ENCODE data around the gene PLCD1. TPM values are rescaled to one million over a fixed set of nuclear protein-coding genes. Genes with fewer than 3 reads are reported as not detected.
A peak's percentile ranks its signal among the peaks of the same experiment; 100 is the strongest.

PLCD1 gene
- total RNA-seq, 2 experiments from 2014 or later: 7.7 to 10.4 TPM

- TF ChIP-seq EZH2phosphoT487 (IDR thresholded peaks at IDR 0.05; ENCODE audit: borderline replicate concordance, low read depth, low read length): no peak
- TF ChIP-seq CTCF (conservative IDR thresholded peaks at IDR 0.05; ENCODE audit: low read length): no peak
- Histone ChIP-seq H3K79me2 (ENCODE audit: insufficient read depth, low read depth, low read length) (no peaks in the 10 kb centered on the region), H3K9me3 (ENCODE audit: low read length) (no peaks in the 10 kb centered on the region), H2AFZ (ENCODE audit: low read length) (no peak overlapping the region), H3K9me2 (ENCODE audit: insufficient read depth, low read length) (no peaks in the 10 kb centered on the region), H3K4me3 (ENCODE audit: low read depth, low read length, poor library complexity, severe bottlenecking) (no peak overlapping the region), H4K20me1 (ENCODE audit: insufficient read depth, low read length) (no peaks in the 10 kb centered on the region), H3K27ac (ENCODE audit: low read depth, low read length, poor library complexity, severe bottlenecking) (no peak overlapping the region), H3K36me3 (ENCODE audit: insufficient read depth, low read length) (no peaks in the 10 kb centered on the region), H3K4me1 (ENCODE audit: insufficient read depth, low read length, poor library complexity, severe bottlenecking) (peaks cover 17% of the 10 kb centered on the region), H3K4me2 (ENCODE audit: low read length) (no peak overlapping the region)
- DNase-seq (ENCODE audit: low spot score): no peak
- POLR2A ChIA-PET: interaction anchor here (0.6 kb wide), 1 partner anchor 151 kb away, joined by 3 read pairs; no protein-coding TSS in a partner anchor
- intact Hi-C loops (cut with micrococcal nuclease; ENCODE audit: unreplicated experiment): no loop called here
- CTCF ChIA-PET (ENCODE audit: unreplicated experiment): no interaction called here
- BruUV-seq (replicated peaks): no TSS peak
These were observed 2.6 kb downstream of the PLCD1 start for GRCh38 chr3:38026856-38027255.

- DNase-seq (ENCODE audit: low spot score): no peak
- H3K4me2 ChIP-seq (ENCODE audit: low read length): peak overlapping the region; percentile 80
- H3K9me3 ChIP-seq (ENCODE audit: low read length): no peaks in the 10 kb centered on the region
- H3K4me3 ChIP-seq (ENCODE audit: low read depth, low read length, poor library complexity, severe bottlenecking): peak overlapping the region; percentile 76
- TF ChIP-seq CTCF (conservative IDR thresholded peaks at IDR 0.05; ENCODE audit: low read length): no peak
- no peak for TF ChIP-seq EZH2phosphoT487 (IDR thresholded peaks at IDR 0.05; ENCODE audit: borderline replicate concordance, low read depth, low read length)
- no peak overlapping the region for H3K27ac ChIP-seq (ENCODE audit: low read depth, low read length, poor library complexity, severe bottlenecking)
- H3K9me2 ChIP-seq (ENCODE audit: insufficient read depth, low read length): no peaks in the 10 kb centered on the region
- CTCF ChIA-PET (ENCODE audit: unreplicated experiment): no interaction called here
- H3K4me1 ChIP-seq (ENCODE audit: insufficient read depth, low read length, poor library complexity, severe bottlenecking): peaks cover 17% of the 10 kb centered on the region
- intact Hi-C loops (cut with micrococcal nuclease; ENCODE audit: unreplicated experiment): no loop called here
- POLR2A ChIA-PET: interaction anchor here (0.6 kb wide), 2 partner anchors 51 to 1363 kb away, joined by 3 to 4 read pairs; no protein-coding TSS in a partner anchor
- BruUV-seq (replicated peaks): no TSS peak
- H2AFZ ChIP-seq (ENCODE audit: low read length): no peak overlapping the region
- no peaks in the 10 kb centered on the region for H3K79me2 ChIP-seq (ENCODE audit: insufficient read depth, low read depth, low read length)
- H3K36me3 ChIP-seq (ENCODE audit: insufficient read depth, low read length): no peaks in the 10 kb centered on the region
- no peaks in the 10 kb centered on the region for H4K20me1 ChIP-seq (ENCODE audit: insufficient read depth, low read length)
These were observed 6.3 kb downstream of the PLCD1 start for GRCh38 chr3:38022896-38023709.

GRCh38 chr3:38022301-38022700, 7.1 kb downstream of the PLCD1 start:
- no peak overlapping the region for H2AFZ ChIP-seq (ENCODE audit: low read length)
- peaks cover 17% of the 10 kb centered on the region for H3K4me1 ChIP-seq (ENCODE audit: insufficient read depth, low read length, poor library complexity, severe bottlenecking)
- BruUV-seq (replicated peaks): no TSS peak
- no peaks in the 10 kb centered on the region for H3K79me2 ChIP-seq (ENCODE audit: insufficient read depth, low read depth, low read length)
- DNase-seq (ENCODE audit: low spot score): no peak
- H3K4me2 ChIP-seq (ENCODE audit: low read length): no peak overlapping the region
- intact Hi-C loops (cut with micrococcal nuclease; ENCODE audit: unreplicated experiment): no loop called here
- no peak overlapping the region for H3K4me3 ChIP-seq (ENCODE audit: low read depth, low read length, poor library complexity, severe bottlenecking)
- TF ChIP-seq CTCF (conservative IDR thresholded peaks at IDR 0.05; ENCODE audit: low read length): no peak
- no peak for TF ChIP-seq EZH2phosphoT487 (IDR thresholded peaks at IDR 0.05; ENCODE audit: borderline replicate concordance, low read depth, low read length)
- H3K36me3 ChIP-seq (ENCODE audit: insufficient read depth, low read length): no peaks in the 10 kb centered on the region
- ChIA-PET CTCF (ENCODE audit: unreplicated experiment) (no interaction called here), POLR2A (no interaction called here)
- no peaks in the 10 kb centered on the region for H4K20me1 ChIP-seq (ENCODE audit: insufficient read depth, low read length)
- H3K9me3 ChIP-seq (ENCODE audit: low read length): no peaks in the 10 kb centered on the region
- H3K27ac ChIP-seq (ENCODE audit: low read depth, low read length, poor library complexity, severe bottlenecking): no peak overlapping the region
- H3K9me2 ChIP-seq (ENCODE audit: insufficient read depth, low read length): no peaks in the 10 kb centered on the region

Data from OCI-LY7 (cell line).